HG02678 (cell line): ENCODE data around the gene CPEB3.
"Not testable (repeated sequence)": the region's sequence is repeated elsewhere in the genome, so short reads cannot be mapped to it uniquely, and the experiment has no call there.

Experiments used
- ATAC-seq: cut with Tn5 transposase; IDR thresholded peaks from one replicate; pipeline ENCODE4 v1.9.1; 2021; ENCODE audit warnings: mild to moderate bottlenecking, moderate library complexity; ENCODE audit not compliant: unreplicated experiment

CPEB3 gene

DNA sequence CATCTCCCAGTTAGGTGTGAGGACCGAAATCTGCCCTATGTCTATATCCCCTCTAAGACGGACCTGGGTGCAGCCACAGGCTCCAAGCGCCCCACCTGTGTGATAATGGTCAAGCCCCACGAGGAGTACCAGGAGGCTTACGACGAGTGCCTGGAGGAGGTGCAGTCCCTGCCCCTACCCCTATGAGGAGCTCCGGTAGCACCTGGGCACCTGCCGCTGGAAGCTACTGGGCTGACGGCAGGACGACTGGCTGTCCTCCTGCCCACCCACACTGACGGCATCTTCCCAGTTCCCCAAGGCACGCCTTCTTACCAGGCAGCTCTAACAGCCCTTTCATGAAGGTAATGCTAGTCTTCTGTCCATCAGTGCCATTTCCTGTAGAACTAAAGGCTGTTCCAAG lies 74.3 kb downstream of the CPEB3 start:
- ATAC-seq: not testable (repeated sequence)

DNA sequence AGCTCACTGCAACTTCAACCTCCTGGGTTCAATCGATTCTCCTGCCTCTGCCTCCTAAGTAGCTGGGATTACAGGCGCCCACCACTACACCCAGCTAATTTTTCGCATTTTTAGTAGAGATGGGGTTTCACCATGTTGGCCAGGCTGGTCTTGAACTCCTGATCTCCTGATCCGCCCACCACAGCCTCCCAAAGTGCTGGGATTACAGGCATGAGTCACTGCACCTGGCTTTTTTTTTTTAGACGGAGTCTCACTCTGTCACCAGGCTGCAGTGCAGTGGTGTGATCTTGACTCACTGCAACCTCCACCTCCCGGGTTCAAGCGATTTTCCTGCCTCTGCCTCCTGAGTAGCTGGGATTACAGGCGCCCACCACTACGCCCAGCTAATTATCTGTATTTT lies 75.7 kb downstream of the CPEB3 start:
- ATAC-seq: not testable (repeated sequence)

DNA sequence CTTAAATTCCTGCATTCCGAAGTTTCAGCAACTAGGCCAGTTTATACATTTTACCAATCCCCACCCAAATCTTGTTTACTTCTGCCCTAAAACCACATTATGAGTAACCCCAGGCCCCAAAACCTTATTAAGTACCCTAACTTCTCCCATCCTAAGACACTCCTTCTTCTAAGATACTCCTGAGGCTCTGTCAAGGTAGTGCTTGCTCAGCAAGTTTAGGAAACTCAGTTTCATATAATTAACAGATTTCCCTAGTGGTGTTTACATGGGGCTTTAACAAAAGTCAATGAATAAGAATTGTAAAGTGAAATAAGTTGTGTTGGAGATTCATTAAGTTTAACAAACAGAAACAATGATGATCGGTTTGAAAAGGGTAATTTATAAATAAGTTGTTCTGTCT lies 77.8 kb downstream of the CPEB3 start:
- ATAC-seq: no peak

DNA sequence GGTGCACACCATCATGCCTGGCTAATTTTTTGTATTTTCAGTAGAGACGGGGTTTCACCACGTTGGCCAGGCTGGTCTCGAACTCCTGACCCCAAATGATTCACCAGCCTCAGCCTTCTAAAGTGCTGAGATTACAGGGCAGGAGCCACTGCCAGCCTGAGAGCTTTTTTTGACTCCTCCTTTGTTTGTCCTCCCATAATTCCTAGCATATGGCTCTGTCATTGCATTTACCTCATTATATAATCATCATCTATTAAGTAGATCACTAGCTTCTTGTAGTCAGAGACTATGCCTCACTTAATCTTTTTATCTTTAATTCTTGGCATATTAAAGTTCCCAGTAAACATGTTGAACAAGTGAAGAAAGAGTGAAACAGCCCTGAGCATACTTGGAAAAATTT lies 82.1 kb downstream of the CPEB3 start:
- no peak for ATAC-seq

DNA sequence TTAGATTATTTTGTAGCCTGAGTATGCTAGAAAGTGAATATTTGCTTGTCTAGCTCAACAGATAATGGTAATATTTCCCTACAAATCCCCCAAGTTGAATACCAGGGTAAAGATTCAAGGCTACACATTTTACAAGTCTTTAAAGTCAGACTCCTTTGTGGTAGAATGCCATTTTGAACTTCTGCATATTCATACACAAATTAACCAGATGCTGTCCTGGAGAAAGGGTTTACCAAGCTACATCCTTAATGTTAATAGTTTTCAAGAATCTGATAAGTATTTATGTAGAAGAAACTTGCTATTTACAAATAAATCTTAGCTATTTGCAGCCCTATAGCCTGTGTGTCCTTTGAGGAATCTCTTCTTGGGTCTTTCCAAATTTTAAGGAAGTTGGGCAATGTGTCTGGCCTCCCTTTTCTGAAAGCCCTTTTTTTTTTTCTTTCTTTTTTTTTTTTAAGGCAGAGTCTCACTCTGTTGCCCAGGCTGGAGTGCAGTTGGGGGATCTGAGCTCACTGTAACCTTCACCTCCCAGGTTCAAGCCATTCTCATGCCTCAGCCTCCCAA lies 82.6 kb downstream of the CPEB3 start:
- ATAC-seq: no peak

DNA sequence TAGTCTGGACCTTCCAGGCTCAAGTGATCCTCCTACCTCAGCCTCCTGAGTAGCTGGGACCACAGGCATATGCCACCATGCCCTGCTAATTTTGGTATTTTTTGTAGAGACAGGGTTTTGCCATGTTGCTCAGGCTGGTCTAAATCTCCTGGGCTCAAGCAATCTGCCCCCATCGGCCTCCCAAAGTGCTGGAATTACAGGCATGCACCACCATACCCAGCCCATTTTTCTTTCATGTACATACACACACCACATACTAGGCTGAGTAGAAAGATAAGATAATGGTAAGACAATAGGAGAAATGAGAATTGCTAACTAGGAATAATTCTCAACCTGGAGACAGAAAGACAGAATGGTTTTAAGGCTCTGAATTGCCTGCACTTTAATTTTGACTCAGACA lies 83.8 kb downstream of the CPEB3 start:
- no peak for ATAC-seq

DNA sequence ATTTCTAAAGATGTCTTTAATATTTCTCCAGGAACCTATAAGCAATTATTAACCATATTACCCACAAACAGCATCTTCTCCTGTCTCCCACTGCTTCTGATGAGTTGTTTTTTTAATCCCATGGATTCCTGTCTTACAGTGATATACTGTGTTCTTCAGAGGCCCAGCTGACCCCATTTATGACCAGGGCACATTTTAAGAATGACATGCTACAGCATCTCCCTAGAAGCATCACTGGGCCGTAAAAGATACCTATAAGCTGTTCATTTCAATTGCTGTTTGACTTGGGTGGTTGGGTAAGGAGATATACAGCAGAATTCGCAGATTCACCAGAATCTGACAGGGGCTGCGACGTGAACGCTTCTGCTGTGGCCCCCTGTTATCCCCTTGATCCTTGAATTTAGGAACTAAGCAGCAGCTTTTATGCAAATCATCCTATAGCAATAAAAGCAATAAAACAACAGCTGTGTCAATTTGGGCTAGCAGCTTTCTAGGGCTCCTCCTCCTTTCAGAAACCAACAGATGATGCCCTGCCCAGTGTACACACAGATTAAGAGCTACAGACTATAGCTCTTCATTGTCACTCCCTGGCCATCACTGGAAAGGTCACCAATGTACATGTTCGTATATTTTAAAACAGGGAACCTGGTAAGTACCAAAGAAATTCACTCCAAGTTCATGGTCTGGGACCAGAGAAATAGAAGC lies 86.8 kb downstream of the CPEB3 start:
- no peak for ATAC-seq

DNA sequence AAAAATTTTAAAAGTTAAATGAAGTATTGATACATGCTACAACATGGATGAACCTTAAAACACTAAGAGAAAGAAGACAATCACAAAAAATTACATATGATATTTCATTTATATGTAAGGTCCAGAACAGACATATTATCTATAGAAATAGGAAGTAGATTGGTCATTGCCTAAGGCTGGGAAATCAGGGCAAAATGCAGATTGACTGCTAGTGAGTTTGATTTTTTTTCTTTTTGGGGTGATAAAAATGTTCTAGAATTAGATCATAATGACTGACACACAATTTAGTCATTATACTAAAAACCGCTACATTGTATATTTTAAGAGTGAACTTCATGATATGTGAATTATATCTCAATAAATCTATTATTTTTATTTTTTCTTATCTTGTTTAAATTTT lies 88.3 kb downstream of the CPEB3 start:
- ATAC-seq: no peak

DNA sequence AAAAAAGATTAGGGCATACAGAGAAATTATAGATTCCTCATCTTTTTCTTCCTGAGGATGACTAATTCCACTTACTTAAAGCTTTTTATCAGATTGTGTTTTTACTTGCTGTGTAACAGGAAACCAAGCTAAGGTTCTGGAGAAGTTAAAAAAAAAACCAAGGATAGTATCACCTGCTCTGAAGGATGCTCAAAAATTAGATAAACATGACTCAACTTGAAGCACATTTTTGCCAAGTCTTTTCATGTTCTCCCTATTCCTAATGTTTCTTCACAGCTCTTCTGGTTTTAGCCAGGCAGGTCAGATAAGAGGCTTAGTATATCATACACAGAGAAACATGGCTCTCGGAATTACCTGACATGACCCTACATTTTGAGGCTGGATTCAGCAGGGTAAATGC lies 90.3 kb downstream of the CPEB3 start:
- no peak for ATAC-seq

DNA sequence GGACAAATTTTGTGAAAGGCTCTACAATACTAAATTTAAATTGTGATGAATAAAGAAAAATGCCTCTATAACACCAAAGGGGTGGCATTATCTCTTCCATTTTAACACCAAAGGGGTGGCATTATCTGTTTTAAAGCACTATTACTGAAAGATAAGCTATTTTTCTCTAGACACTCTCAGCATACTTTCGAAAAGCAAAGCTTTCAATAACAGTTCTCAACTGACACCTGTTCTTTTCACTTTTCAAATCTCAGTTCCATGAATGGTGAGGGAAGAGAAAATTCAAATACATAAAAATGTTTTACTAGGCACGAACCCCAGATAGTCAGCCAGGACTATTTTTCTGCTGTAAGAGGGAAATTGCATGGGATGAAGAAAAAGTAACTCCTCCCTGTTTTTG lies 103.8 kb downstream of the CPEB3 start:
- ATAC-seq: no peak

DNA sequence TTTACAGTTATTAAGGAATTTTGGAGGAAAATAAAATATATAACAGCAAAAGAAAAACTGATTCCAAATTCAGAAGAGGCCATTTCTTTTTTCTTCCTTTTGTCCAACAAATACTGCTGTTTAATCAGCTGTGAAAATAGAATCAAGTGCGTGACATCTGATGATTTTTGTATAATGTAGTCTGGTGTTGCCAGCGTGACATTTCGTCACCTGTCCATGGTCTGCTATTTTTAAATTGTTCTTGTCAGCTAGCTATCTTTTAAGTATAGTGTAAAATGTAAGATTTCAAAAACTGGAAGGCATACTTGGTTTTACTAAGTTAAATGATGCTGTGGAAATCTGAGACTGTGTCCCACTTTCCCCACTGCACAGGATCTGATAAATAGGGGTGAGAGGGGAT lies 105.9 kb downstream of the CPEB3 start:
- ATAC-seq: no peak

DNA sequence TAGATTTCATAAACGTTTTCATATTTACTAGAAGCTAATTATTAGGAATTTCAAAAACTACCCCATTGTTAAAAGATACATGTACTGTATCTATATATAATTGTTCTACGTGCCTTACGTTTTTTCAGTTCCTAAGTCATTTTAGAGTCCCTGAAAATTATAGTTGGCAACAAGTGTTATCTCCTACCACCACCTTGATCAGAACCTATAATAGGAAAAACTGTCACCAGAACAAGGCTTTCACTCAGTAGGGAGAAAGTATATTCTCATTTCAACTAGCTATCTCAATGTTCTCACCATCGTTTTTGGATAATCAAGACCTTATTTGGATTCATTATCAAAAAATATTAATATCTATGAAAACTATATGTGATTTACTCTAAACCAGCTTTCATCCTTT lies 107.7 kb downstream of the CPEB3 start:
- ATAC-seq: no peak

DNA sequence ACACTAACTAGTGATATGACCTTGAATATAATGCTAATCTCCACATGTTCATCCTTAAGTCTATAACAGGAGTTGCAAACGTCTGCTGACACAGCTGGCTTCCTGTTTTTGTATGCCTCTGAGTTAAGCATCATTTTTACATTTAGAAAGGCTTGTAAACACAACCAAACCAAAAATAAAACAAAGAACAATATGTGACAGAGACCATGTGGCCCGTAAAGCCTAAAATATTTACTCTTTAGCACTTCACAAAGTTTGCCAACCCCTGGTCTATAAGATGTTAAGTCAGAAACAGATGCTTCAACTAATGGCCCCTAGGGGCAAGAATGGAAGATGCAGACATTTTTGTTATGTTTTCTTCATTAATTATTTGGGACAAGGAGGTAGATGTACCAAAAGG lies 109.3 kb downstream of the CPEB3 start:
- ATAC-seq: peak; percentile 65

DNA sequence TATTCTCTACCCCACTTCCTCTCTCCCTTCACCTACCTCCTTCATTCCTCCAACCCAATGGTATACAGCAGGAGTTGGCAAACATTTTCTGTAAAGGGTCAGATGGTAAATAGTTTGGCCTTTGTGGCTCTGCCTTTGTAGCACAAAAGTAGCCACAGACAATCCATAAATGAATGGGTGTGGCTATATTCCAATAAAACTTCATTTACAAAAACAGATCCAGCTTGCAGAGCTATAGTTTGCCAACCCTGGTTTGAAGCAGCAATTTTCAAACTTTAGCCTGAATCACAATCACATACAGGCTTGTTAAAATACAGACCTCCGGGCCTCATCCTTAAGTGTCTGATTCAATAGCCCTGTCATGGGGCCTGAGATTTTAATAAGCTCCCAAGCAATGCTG lies 110.5 kb downstream of the CPEB3 start:
- no peak for ATAC-seq

DNA sequence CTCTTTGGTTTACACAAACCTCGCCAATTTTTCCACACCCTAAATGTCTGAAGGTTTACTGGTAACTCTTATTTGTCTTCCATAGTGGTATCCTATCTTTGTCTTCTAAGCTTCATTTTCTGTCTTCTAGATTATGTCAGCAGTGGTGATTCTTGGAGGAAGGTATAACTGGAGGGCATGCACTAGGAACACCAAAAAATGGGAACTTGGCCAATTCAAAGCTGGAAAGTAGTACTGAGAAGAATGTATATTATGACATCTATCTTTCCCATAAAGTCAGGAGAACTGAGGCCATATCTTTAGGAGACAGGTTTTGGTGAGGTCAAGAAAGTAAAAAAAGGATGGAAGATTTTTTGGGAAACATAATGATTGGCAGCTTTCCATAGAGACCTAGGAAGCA lies 113.3 kb downstream of the CPEB3 start:
- no peak for ATAC-seq

DNA sequence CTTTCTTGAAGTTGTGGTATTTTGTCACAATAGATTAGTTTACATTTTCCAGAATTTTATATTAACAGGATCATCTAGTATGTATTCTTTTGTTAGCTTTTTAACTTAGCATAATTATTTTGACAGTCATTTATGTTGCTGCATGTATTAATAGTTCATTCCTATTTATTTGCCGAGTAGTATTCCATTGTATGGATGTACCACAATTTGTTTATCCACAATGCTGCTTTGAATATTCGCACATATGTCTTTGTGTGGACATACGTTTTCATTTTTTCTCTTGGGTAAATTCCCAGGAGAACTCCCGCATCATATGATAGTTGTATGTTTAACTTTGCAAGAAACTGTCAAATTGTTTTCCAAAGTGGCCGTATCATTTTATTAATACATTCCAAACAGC lies 115.7 kb downstream of the CPEB3 start:
- no peak for ATAC-seq

DNA sequence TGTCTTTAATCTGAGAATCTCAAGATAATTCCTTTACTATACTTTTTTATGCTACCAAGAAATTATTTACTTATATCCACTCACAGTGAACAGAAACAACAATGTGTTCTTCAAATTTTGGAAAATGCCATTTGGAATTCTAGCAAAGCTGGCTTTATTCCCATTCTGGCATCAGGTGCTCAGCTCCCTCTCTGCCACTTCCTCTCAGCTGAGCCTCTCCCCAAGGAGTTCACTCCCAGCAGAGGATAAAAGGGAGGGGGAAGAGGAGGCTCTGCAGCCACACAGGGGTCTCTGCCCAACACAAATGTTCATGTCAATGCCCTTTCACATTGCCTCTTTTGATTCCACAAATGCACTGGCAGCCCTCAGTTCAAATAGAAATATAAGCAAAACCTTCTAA lies 116.9 kb downstream of the CPEB3 start:
- ATAC-seq: no peak

DNA sequence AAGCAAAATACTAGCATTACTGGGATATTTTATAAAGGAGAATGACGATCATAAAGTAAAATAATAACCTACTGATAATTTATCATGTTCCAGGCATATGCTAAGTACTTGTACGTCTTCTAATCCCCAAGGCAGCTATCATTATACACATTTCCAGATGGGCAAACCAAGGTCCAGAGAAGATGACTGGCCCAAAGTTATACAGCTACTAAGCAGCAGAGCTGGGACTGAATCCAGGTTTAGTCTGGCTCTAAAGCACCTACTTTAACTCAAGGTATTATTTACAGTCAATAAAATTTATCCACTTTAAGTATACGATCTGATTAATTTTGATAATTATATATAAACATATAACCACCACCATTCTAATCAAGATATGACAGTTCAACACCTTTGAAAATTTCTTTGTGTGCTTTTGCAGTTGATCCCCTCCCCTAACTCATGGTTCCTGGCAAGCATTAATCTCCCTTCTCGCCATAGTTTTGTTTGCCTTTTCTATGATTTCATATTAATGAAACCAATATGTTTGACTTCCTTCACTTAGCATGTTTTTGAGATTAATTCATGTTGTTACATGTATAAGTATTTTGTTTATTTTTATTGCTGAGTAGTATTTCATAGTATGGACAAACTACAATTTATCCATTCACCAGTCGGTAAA lies 126.7 kb downstream of the CPEB3 start:
- no peak for ATAC-seq

DNA sequence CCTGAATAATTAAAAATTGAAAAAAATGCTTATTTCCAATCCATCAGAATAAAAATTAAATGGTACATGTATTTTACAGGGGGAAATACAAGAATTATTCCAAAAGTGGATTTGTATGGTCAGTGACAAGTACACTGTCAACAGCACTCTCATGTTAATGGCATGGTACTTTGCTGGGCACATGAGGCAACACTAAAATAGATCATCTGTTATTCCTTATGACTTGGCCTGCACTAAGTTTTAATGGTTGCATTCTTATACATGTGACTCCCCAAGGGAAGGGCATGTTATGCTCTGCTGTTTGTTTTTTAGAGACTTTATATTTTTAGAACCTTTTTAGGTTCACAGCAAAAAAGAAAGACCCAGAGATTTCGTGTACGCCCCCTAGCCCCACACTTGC lies 128.3 kb downstream of the CPEB3 start:
- ATAC-seq: no peak

DNA sequence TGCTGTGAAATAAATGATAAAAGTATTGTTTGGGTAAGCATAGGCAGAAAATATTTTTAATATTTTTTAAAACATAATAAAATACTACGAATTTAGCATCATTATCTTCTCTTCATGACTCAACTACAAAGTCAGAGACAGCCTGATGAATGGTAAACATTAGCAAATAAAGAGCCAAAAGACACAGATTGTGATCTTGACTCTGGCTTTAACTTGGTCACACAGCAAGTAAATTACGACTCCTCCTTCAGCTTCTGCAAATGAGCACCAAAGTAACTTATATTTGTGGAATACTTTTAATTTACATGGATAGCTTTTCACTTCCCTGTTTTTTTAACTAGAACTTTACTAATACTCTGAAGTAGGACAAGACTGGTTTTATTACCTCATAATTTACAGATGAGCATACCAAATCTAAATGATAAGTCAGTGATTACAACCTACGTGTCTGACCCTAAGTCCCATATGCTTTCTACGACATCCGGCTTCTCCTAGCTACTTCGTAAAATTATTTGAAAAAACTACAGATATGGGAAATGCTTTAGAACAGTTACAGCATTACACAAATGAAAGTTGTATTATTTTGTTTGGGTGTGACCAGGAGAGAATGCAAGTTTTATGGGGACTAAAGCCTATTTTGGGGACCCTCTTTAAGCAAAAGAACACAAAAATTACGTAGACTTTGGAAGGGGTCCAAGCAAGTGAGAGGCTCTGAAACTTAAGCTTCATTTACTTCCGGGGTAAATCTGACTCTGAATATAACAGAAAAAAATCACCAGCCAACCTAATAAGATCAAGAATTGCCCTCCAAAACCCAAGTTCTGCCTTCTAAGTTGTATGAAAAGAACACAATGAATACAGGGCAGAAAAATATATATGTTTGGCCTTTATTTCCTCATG lies 133.8 kb downstream of the CPEB3 start:
- ATAC-seq: no peak

DNA sequence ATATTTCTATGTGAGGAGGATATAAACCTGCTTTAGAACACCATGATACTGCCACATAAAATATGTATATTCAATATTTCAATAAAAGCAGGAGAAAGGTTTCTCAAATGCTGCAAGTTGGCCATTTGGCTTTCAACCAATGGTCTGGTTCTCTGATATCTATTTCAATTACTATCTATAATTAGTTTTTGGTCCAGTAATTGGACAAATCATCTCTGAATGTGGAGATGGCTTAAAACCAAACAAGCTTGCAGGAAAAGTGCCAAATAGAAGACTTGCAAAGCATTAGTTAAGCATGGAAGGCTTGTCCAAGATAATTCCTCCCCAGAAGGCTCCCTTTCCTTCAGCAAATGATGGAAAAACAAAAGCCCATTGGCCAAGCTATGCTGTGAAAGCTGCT lies 140.1 kb downstream of the CPEB3 start:
- ATAC-seq: no peak

DNA sequence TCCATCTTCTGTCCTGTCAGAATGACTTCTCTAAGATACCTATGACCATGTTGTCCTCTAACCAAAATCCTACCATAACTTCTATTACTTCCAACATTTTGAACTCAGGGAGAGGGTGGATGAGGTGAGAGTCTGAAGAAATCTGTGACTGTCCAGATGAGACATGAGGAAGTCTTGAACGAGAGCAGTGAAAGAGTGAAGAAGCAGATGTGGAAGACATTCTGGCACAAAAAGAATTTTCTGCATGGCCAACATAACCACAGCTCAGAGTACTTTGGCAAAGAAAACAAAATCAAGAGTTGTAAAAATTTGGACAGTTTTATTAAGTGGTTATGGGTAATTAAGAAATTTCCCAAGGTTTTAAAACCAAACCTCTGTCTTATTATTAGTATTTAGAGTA lies 141.6 kb downstream of the CPEB3 start:
- no peak for ATAC-seq
